ENCODE results near the gene MYH16.
"Not testable (repeated sequence)": the region's sequence is repeated elsewhere in the genome, so short reads cannot be mapped to it uniquely, and the experiment has no call there.

The MYH16 gene

DNA sequence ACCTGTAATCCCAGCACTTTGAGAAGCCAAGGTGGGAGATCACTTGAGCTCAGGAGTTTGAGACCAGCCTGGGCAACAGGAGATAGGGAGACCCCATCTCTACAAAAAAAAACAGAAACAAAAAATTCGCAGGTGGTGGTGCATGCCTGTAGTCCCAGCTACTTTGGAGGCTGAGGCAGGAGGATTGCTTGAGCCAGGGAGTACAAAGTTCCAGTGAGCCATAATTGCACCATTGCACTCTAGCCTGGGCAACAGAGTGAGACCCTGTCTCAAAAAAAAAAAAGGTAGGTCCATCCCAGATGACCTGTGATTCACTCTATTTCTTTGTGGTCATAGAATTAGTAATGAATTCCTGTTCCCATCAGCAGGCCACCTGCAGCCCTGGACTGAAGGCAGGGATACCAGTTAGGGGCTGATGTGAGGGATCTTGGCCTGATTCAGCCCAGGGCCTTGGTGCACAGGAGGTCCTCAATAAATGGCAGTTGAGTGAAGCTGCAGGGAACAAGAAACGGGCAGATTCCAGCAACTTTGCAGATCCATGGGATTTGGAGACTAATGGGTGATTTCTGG lies at the start of gene MYH16:
Gene MYH16, plus strand, starts transcription at position 364 of the 570 bp plus-strand sequence.
- no peak for DNase-seq

DNA sequence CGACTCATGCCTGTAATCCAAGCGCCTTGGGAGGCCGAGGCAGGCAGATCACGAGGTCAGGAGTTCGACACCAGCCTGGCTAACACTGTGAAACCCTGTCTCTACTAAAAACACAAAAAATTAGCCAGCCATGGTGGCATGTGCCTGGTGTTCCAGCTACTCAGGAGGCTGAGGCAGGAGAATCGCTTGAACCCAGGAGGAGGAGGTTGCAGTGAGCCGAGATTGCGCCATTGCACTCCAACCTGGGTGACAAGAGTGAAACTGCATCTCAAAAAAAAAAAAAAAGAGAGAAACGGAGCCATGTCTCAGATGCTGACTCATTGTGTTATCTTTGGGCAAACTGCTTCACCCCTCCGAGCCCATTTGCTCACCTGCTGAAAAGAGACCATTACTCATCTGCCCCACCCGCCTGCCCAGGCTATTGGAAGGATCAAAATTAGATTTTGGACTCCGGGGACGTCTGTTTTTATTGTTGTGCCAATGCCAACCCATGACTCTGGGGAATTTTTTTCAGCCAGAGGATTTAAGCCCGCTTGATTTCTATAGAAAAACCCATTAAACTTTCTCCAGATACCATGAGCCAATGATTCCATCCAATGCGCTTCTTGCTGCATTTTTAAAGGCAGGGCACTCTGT lies 48.3 kb upstream of the MYH16 start:
- peak; percentile 14 for DNase-seq

DNA sequence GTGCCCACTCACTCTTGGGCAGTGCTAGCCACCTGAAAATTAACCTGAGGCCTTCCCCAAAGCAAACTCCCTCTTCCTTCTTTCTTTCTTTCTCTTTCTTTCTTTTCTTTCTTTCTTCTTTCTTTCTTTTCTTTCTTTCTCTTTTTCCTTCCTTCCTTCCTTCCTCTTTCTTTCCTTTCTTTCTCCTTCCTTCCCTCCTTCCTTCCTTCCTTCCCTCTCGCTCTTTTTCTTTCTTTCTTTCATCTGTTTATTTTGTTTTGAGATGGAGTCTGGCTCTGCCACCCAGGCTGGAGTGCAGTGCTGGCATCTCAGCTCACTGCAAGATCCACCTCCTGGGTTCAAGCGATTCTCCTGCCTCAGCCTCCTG lies 47.8 kb upstream of the MYH16 start:
- DNase-seq, result no peak

DNA sequence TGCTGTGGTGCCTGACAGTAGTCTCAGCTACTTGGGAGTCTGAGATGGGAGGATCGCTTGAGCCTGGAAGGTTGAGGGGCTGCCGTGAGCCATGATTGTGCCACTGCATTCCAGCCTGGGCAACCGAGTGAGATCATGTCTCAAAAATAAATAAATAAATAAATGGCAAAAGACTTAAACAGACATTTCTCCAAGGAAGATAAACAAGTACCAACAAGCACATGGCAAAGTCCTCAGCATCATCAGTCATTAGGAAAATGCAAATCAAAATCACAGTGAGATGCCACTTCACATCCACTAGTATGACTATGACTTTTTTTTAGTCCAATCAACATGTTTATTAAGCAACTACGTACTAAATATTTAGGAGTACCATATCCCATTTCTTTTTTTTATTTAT lies 43.4 kb upstream of the MYH16 start:
- DNase-seq, result no peak

DNA sequence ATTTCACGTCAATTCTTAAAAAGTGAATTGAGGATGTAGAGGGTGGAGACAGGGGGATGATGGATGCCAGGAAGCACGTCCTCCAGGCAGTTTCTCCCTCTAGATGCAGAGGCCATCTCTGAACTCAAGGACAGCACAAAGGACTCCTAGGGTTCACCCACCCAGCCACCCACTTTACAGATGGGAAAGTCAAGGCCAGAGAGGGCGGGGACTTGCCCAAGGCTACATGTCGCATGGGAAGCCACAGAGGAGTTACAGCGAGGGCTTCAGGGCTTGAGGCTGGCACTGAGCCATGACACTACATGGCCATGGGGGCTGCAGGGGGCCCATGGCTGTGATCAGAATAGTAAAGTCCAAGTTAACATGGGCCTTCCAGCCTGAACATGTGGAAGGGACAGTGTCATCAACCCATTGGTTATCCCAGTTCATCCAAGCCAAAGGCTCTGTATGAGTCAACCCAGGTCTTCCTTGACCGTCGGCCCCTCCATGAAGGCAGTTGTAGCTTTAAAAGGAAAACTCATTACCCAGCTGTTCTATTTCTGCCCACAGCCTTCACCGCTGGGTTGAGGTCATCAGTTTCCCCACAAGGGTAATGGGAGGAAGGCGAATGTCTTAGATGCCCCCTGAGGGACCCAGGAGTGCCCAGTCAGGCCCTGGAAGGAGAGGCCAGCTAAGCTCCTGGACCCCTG lies 40.4 kb upstream of the MYH16 start:
- DNase-seq, result no peak

DNA sequence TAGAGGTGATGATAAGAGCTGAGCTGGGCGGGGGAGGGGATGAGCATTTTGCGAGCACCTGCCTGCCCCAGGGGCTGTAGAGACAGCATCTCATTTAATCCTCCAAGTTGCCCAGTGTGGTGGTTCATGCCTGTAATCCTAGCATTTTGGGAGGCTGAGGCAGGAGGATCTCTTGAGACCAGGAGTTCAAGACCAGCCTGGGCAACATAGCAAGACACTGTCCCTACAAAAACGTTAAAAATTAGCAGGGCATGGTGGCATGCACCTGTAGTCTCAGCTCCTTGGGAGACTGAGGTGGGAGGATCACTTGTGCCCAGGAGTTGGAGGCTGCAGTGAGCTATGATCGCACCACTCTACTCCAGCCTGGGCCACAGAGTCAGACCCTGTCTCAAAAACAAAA lies 39.7 kb upstream of the MYH16 start:
- not testable (repeated sequence) for DNase-seq

DNA sequence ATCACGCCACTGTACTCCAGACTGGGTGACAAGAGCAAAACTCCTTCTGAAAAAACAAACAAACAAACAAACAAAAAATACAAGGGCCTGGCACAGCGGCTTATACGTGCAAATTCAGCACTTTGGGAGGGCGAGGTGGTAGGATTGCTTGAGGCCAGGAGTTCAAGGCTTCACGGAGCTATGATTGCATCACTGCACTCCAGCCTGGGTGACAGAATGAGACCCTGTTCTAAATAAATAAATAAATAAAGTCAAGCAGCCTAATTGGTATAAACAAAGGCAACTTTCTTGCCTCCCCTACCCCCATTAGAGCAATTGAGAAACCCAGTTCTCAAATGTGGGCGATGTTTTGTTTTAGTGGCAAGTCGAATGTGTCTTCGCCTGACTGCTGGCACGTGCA lies 38.5 kb upstream of the MYH16 start:
- DNase-seq, result no peak

DNA sequence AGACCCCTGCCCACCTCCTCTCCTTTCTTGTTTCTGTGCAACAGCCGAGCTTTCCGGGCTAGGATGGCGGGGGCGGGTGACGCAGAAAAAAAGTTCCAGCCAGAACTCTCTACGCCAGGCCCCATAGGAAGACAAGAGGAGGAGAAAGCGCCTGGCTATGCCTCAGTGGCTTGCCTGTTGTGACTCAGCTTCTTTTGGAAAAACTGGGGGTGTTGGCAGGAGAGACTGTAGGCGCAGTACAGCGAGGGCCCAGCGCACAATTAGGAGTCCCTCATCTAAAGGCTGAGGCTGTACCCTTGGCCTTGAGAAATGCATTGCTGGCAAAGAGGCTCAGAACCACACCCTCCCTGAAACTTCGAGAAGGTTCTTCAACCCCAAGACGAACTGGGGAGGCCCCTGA lies 36.7 kb upstream of the MYH16 start:
- DNase-seq, result no peak

DNA sequence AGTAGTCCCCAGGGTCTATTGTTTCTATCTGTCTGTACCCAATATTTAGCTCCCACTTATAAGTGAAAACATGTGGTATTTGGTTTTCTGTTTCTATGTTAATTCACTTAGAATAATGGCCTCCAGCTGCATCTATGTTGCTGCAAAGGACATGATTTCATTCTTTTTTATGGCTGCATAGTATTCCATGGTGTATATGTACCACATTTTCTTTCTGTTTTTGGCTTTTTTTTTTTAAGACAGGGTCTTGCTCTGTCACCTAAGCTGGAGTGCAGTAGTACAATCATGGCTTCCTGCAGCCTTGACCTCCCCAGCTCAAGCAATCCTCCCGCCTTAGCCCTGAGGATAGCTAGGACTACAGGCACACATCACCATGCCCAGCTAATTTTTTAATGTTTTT lies 34.8 kb upstream of the MYH16 start:
- DNase-seq, result not testable (repeated sequence)

DNA sequence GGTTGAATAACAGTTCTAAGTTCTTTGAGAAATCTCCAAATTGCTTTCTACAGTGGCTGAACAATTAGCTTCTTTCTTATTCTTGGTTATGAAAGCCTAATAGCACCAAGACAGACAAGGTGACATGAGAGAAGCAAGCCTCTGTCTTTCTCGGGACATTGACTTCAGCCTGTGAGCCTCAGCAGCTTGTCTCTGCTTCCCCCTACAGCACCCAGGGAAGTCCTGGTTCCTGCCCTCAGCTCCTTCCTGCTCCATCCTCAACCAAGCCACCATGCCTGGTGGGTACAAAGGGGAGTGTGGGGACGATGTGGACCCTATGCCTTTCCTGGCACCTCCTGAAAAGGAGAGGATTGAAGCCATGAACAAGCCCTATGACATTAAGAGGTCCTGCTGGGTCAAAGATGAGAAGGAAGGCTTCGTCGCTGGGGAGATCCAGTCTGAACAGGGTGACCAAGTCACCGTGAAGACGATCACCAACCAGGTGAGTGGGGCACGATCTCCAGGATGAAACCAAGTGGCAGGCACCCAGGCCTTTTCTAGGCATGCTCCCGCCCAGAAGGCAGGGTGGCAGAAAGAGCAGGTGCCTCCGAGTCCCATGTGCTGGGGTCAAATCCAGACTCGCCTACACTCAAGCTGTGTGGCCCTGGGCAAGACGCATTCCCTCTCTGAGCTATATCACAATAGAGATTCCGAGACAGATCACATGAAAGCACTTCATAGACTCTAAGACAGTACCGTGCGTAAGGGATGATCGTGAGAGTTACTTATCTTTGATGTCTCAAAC lies 33.9 kb upstream of the MYH16 start:
- DNase-seq, result no peak

DNA sequence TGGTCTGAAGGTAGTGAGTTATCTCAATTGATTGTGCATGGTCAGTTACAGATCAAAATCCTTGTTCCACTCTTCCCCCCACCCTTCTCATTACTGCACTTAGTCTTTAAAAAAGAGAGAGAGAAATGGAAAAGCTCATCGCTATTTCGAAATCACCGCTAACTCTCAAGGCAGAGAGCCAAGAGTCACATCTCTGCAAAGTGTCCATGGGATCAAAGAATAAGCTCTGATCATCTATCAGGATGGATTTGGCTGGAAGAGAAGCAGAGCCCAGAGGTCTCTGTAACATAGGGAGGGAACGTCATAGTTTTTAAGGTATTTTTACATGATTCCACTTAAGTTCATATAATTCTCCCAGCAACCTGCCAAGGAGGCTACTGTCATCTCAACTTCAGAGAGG lies 30.0 kb upstream of the MYH16 start:
- DNase-seq, result no peak

DNA sequence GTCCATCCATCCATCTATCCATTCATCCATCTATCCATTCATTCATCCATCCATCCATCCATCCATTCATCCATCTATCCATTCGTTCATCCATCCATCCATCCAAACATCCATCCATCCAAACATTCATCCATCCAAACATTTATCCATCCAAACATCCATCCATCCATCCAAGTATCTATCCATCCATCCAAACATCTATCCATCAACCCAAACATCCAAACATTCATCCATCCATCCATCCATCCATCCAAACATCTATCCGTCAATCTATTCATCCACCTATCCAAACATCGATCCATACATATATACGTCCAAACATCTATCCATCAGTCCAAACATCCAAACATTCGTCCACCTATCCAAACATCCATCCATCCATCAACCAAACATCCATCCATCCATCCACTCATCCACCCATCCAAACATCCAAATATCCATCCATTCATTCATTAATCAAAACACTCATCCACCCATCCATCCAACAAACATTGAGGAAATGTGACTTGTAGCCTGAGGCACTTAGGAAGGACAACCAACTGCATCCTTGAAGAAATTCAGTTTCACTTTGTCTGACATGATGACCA lies 28.8 kb upstream of the MYH16 start:
- DNase-seq, result no peak

DNA sequence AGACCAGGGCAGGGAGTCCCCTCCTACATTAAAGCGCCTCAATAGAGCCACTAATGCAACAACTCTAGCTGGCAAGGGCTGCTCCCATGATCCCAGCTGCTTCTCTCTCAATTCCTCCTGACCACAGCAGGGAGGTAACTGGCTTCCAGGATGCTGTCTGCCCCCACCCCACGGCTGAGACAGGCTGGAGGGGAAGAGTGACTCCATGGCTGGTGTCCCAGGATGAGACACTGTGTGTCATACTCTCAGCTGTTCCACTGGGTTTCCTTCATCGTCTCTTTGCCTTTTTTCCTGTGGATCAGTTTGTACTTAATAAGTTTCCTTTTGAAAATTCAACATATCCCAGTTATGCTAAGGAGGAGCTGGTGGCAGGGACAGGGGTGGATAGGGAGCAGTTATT lies 27.7 kb upstream of the MYH16 start:
- no peak for DNase-seq

DNA sequence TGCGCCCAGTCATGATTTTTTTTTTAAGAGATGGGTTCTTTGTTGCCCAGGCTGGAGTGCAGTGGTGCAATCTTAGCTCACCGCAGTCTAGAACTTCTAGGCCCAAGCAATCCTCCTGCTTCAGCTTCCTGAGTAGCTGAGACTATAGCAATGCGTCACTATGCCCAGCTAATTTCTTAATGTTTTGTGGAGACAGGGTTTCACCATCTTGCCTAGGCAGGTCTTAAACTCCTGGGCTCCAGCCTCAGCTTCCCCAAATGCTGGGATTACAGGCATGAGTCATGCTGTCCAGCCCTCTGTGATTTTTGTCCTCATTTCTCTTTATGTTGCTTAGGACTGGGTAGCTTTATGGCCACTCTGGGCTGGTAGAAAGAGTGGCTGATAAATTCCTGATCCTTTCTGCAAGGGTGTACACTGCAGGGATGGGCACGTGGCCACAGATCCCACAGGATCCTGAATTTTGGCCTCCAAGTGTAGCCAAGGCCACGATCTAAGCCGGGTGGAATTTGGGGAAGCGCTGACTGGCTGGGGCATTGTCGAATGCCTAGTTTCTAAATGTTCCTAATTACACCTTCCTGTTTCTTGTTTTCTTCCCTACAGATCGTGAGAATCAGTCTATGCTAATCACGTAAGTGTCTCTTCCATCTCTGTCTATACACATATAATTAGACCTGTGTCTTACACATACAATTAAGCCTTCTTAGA lies 24.1 kb upstream of the MYH16 start:
- DNase-seq, result no peak

DNA sequence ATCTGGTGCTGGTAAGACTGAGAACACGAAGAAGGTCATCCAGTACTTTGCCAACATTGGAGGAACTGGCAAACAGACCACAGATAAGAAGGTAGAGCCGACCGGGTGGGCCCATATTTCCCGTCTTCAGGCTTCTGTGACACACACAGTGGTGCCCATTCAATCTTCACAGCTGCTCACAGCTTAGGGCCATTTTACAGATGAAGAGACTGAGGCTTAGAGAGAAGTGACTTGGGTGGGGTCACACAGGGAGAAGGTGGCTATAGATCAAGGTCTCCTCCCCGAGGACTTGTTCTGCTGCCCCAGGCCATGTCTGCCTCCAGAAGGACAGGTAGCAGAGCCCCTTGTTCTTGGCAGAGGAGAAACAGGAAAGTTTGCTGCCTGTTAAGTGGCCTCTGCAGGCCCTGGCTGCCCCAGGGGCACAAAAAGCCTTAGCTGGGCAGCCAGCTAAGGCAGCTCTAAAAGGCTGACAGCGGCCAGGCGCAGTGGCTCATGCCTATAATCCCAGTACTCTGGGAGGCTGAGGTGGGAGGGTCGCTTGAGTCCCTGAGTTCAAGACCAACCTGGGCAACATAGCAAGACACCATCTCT lies 22.6 kb upstream of the MYH16 start:
- no peak for DNase-seq

DNA sequence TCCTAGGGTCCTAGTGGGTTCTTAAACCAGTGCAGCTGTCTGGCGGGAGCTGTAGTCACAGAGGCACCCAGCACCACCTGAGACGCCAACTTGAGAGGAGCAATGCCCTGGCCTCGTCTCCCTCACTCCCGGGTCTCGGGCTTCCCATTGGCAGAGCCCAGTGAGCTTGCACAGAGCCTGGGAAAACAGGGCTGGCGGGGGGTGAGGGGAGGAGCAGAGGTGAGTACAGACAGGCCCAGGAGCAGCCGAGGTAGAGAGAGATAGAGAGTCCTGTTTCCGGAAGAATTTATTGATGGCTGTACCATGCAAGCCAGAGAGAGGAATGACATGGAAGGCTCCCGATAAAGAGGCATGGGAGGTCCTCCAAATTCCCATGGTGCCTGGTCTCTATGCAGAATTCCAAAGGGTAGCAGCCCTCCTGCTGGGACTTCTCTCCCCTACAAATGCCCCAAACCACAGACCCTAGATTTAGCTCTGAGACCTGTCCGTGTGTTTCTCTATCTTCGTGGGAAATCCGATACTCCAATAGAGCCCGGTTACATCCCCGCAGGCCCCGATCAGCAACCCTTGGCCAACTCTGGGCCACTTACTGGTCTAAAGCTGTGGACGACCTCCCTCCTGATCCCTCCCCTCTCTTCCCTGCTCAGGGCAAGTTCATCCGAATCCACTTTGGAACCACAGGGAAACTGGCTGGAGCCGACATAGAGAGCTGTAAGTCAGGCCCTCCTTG lies 20.3 kb upstream of the MYH16 start:
- DNase-seq, result no peak

DNA sequence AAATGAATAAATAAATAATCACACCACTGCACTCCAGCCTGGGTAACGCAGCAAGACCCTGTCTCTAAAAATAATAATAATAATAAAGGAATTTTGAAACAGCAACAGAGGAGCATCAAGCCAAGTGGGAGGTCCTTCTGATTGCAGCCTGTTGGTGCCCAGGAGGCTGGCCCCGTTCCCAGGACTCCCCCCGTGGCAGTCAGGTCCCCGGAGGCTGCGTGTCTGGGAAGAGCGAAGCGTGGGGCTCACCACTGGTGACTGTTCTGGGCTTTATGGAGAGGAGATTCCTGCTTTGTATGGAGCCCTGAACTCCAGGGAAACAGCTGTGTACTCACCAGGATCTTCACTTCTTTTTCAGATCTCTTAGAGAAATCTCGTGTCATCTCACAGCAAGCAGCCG lies 19.3 kb upstream of the MYH16 start:
- no peak for DNase-seq

DNA sequence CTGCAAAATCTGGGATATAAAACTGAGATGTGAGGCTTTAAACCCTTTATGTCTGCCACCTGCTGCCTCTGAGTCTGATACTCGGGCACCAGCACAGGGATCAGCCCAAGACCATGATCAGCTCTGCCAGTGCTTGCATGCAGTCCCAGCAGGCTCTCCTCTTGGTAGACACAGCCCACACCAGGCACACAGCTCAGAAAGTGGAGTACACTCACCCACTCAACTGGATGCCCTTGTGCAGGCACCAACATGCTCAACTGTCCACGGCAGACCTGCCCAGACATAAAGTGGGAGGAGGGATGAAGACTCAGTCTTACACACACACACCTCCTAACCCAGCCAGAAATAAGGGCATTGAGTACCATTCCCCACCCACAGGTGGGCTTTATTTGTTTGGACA lies 18.2 kb upstream of the MYH16 start:
- no peak for DNase-seq

DNA sequence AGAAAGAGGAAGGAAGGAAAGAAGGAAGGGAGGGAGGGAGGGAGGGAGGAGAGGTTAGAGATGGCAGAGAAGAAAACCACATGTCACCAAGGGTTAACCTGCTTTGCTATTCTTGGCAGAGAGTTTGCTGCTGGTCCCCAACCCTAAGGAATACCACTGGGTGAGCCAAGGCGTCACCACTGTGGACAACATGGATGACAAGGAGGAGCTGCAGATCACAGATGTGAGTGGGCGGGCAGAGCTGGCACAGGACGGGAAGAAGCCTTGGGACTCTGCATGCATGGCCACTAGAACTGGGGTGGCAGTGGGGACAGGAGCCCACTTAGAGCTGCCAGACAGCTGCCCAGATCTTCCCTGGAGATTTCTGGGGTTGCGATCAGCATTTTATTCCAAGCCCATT lies 17.2 kb upstream of the MYH16 start:
- DNase-seq, result no peak

DNA sequence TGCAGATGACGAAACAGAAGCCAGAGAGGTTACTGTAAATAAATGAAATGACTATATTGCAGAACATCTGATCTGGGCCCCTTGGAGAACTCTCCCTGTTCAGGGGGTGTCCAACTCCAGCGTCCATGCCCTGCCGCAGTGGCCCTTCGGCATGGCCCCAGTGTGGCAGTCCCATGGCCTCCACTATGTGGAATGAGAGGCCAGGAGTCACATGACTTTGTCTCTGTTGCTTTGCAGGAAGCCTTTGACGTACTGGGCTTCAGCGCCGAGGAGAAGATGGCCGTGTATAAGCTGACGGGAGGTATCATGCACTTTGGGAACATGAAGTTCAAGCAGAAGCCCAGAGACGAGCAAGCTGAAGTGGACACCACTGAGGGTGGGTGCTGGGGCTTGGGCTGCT lies 15.6 kb upstream of the MYH16 start:
- DNase-seq, result no peak

DNA sequence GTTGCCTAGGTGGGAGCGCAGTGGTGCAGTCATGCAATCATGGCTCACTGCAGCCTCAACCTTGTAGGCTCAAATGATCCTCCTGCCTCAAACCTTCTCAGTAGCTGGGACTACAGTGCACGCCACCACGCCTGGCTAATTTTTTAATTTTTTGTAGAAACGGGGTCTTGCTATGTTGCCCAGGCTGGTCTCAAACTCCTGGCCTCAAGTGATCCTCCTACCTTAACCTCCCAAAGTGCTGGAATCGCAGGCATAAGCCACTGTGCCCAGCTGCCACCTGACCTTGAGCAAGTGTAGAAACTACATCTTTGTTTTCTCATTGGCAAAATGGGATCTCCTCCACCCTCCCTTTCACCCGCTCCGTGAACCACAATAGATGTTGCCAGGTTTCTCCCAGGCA lies 15.0 kb upstream of the MYH16 start:
- no peak for DNase-seq

DNA sequence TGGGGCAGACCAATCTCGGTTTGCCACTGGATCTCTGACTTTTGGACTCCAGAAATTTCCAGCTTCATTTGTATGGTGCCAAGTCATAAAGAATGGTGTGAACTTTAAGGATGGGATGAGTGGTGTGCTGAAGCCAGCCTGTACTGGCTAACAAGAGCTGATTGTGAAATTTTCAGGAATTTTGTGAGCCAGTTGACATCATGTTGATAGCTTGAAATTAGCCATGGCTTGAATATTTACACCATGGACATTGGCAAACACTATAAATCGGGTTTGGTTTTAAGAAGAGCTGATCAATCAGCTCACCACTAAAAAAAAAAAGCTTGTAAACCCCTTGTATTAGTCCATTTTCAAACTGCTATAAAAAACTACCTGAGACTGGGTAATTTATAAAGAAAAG lies 14.1 kb upstream of the MYH16 start:
- no peak for DNase-seq
